Measurements from ENCODE around the gene PRM2. TPM values are rescaled to one million over a fixed set of nuclear protein-coding genes. Genes with fewer than 3 reads are reported as not detected.

Gene PRM2
- total and polyA plus RNA-seq, 2 donors (not counting 3 experiments of a cell fraction or from before 2014, with no cell fraction given) = not detected

- Histone ChIP-seq H3K79me2 (ENCODE audit: control insufficient read depth, insufficient read depth, low read length) (no peaks in the 10 kb centered on the region), H2AFZ (ENCODE audit: low read depth, low read length) (no peak overlapping the region), H4K20me1 (replicated peaks; ENCODE audit: control insufficient read depth, extremely low read depth, insufficient read depth, low read length) (no peaks in the 10 kb centered on the region), H3K9me3 (replicated peaks; ENCODE audit: control insufficient read depth, insufficient read depth, low read length) (no peaks in the 10 kb centered on the region), H3K9me1 (replicated peaks; ENCODE audit: control insufficient read depth, extremely low read depth, insufficient read depth, low read length) (no peaks in the 10 kb centered on the region), H3K27ac (ENCODE audit: insufficient read depth, low read depth, low read length) (no peak overlapping the region), H3K4me2 (ENCODE audit: insufficient read depth, low read length) (no peak overlapping the region), H3K4me1 (ENCODE audit: control insufficient read depth, extremely low read depth, insufficient read depth, low read length) (peaks cover 10% of the 10 kb centered on the region), H3K27me3 (ENCODE audit: control insufficient read depth in 2 of 2, insufficient read depth in 2 of 2, low read length in 2 of 2) (no peaks in the 10 kb centered on the region), H3K9ac (replicated peaks; ENCODE audit: extremely low read depth, insufficient read depth, low read length) (no peak overlapping the region), H3K36me3 (ENCODE audit: control insufficient read depth in 2 of 2, extremely low read depth in 1 of 2, insufficient read depth in 2 of 2, low read length in 2 of 2) (no peaks in the 10 kb centered on the region), H3K4me3 (replicated peaks in 1 of 3; ENCODE audit: insufficient read depth in 1 of 3, low read depth in 1 of 3, low read length in 3 of 3) (no peak overlapping the region)
- POLR2A ChIA-PET = no interaction called here
- DNase-seq (ENCODE audit: low read depth, low spot score) (no peak), FAIRE-seq (no peak)
- CTCF ChIA-PET = interaction anchor here (0.7 to 8.3 kb wide), 6 partner anchors 10 to 291 kb away, joined by 3 to 347 read pairs (median 4); partner anchors contain the start of gene TNP2
- intact Hi-C loops (cut with micrococcal nuclease) = loop anchor here (5.0 to 10.0 kb wide), 2 partner anchors 56 to 408 kb away; partner anchors contain the start of gene SNN
- TF ChIP-seq MAX (IDR thresholded peaks at IDR 0.05; ENCODE audit: insufficient read depth, insufficient read length) = no peak
- TF ChIP-seq JUN (IDR thresholded peaks at IDR 0.05; ENCODE audit: borderline replicate concordance, insufficient read depth, insufficient read length, low read depth) = no peak
- no peak for TF ChIP-seq POLR2AphosphoS5 (IDR thresholded peaks at IDR 0.05; ENCODE audit: insufficient read depth, low read depth, low read length)
- TF ChIP-seq EZH2 (IDR thresholded peaks at IDR 0.05; ENCODE audit: borderline replicate concordance, low read depth, low read length, severe bottlenecking) = no peak
- TF ChIP-seq POLR2A (IDR thresholded peaks at IDR 0.05; ENCODE audit: low read depth, low read length) = no peak
- dilution Hi-C loops (cut with MboI; ENCODE audit: extremely low pct_ligation_motif_present, low sequenced_read_pairs) = no loop called here
- BruUV-seq (replicated peaks) = no TSS peak
Observed at GRCh38 chr16:11258553-11259492, 17.5 kb downstream of the PRM2 start.

Measured in endothelial cell of umbilical vein (primary cell).